Stimulated activated CD4-positive, alpha-beta T cell treated with anti-CD3 and anti-CD28 coated beads, Interleukin-1b, Interleukin-23, amount 100 ng/mL, for 24 hours (primary cell): ENCODE data around the gene CACNA2D2.

ENCODE experiments used
- DNase-seq, 4 experiments: peaks; one replicate each; pipeline ENCODE4 v3.0.0-alpha.2; 2020; ENCODE audit warnings: low read depth in 4 of 4, low spot score in 1 of 4

CACNA2D2 gene

GRCh38 chr3:50350213-50350526 lies 153.3 kb downstream of the CACNA2D2 start:
- DNase-seq: no peak

- peak in 2 of 4 experiments; percentile 45 to 52 for DNase-seq
Observed at GRCh38 chr3:50347187-50347813, 156.1 kb downstream of the CACNA2D2 start.

- DNase-seq: peak in 3 of 4 experiments; percentile 52 to 78 (median 59)
Observed at GRCh38 chr3:50345586-50346234, 157.7 kb downstream of the CACNA2D2 start, which contains the start of gene ZMYND10. Gene ZMYND10 (minus strand): TSS chr3:50345732. CDS start chr3:50345579, 153 bp downstream.

GRCh38 chr3:50345008-50345407 lies 158.4 kb downstream of the CACNA2D2 start:
- DNase-seq: no peak

GRCh38 chr3:50342813-50343633 lies 160.4 kb downstream of the CACNA2D2 start:
- no peak for DNase-seq

GRCh38 chr3:50341996-50342650 lies 161.3 kb downstream of the CACNA2D2 start:
- no peak for DNase-seq

- DNase-seq: no peak
Observed at GRCh38 chr3:50341537-50341936, 161.9 kb downstream of the CACNA2D2 start.

GRCh38 chr3:50340448-50341329 lies 162.7 kb downstream of the CACNA2D2 start, which contains the start of gene RASSF1:
Gene RASSF1 (minus strand): TSS chr3:50340836. CDS start chr3:50340805, 31 bp downstream.
- peak in 2 of 4 experiments; percentile 44 to 71 for DNase-seq

- no peak for DNase-seq
Observed at GRCh38 chr3:50340147-50340447, 163.3 kb downstream of the CACNA2D2 start.

GRCh38 chr3:50339485-50340146 lies 163.8 kb downstream of the CACNA2D2 start:
- DNase-seq: no peak

- no peak for DNase-seq
Observed at GRCh38 chr3:50338965-50339364, 164.5 kb downstream of the CACNA2D2 start.

GRCh38 chr3:50337175-50337861 lies 166.1 kb downstream of the CACNA2D2 start:
- peak; percentile 86 to 99 (median 93) for DNase-seq

GRCh38 chr3:50336452-50337174 lies 166.8 kb downstream of the CACNA2D2 start:
- DNase-seq: peak in 1 of 4 experiments; percentile 26

GRCh38 chr3:50334339-50335075 lies 168.9 kb downstream of the CACNA2D2 start:
- no peak for DNase-seq

- DNase-seq: no peak
Observed at GRCh38 chr3:50333744-50334328, 169.6 kb downstream of the CACNA2D2 start.

- DNase-seq: no peak
Observed at GRCh38 chr3:50331364-50331907, 172.0 kb downstream of the CACNA2D2 start.

- DNase-seq: no peak
Observed at GRCh38 chr3:50330330-50330729, 173.1 kb downstream of the CACNA2D2 start.
